Measurements from ENCODE around the gene C18orf63.

C18orf63 gene

DNA sequence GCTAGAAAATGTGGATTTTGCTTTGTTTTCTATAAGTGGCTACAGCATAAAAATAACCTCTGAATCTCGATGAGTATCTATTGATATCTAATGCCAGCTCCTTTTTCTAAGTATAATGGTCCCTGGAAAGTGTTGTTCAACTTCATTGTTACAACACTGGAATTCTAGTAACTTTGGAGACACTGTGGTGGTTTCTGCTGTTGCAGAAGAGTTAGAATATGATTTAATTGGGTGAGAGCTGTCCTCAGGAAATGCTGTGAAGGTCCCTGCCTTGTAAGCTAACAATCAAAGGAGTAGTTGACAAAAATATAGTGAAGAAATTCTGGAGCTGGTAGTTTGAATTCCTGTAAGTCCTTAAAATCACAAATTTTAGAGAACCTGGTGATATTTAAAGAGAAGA is 62.1 kb downstream of the C18orf63 start:
- no peak for DNase-seq (ENCODE audit: low spot score)

DNA sequence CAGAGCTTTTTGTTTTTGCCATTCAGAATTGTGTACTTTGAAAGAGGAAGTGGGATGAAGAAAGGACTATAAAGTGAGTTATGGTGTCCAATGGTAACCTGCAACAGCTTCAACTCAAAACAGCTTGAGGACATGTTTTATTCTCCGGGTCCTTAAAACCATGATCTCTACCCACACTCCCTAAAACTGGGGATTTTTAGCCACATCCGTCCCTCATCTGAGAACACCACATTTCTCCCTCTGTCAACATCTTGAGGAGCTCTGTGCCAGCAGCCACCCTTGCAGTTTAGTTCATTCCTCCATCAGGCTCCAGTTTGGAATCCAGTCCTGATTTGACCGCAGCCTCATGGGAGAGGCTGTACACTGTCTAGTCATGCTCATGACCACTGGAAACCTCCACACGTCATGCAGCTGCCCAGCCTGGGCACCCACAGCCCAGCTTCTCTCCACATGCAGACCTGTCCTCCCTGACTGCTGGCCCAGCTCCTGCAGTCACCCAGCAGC is 62.6 kb downstream of the C18orf63 start:
- DNase-seq (ENCODE audit: low spot score): no peak

DNA sequence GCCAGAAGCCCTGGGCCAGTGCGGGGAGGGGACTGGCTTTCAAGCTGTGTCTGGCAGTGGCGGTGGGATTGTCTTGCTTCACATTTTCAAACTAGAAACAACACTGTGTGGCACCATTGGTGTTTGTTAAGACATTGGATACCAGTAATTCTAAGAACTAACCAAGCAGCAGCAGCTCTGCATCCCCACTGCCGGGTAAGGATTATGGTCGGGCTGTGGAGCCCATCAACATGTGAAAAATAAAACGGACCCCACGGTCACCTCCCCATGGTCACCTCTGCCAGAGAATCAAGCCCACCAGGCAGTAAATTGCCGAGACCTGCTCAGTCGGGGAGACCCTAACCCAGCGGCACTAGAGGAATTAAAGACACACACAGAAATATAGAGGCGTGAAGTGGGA is 65.3 kb downstream of the C18orf63 start:
- DNase-seq (ENCODE audit: low spot score): no peak

DNA sequence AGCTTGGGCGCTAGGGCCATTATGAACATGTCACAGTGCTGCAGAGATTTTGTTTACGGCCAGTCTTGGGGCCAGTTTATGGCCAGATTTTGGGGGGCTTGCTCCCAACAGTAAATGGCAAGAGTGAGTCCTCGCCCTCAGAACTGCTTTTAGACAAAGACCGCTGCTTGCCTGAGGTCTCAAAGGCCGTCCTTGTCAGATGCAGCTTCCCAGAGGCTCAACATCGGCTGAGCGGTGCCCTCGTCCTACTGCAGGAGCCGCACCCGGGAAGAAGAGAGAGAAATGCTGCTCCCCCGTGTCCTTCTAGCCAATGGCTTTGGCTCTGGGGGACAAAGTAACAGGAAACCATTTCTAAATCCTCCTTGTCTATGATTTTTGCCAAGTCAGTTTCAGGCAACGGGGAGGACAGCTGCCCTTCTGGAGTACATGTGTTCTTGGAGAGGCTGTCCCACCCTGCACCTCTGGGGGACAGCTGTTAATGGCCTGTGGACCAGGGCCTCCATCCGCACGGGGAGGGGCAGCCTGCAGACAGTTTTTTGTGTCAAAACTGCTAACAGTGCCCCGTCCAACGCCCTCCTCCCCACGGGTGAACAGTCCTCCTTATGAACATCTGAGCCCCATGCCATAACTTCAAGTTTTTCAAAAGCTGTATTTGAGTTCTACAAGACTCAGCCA is 66.1 kb downstream of the C18orf63 start:
- no peak for DNase-seq (ENCODE audit: low spot score)

DNA sequence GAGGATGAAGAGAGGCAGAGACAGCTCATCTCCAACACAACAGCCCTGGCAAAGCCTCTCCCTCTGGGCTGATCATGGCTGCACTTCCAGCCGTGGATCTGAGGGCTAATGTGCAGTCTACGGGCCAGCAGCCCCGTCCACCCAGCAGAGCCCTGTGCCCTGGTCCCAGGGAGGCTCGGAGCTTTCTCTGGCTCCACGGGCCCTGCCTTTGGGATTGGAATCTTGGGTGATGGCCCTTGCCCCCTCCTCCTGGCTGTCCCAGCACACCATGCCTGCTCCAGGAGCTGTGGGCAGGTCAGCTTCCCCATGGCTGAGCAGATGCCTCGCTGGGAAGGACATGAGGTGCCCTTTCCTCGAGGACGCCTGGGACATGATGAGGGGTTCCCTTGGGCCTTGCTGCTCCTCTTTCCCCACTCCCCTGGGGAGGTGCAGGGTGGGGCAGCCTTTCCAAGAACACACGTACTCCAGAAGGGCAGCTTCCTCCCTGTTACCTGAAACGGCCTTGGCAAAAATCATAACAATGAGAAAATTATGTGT is 66.9 kb downstream of the C18orf63 start:
- DNase-seq (ENCODE audit: low spot score): no peak

DNA sequence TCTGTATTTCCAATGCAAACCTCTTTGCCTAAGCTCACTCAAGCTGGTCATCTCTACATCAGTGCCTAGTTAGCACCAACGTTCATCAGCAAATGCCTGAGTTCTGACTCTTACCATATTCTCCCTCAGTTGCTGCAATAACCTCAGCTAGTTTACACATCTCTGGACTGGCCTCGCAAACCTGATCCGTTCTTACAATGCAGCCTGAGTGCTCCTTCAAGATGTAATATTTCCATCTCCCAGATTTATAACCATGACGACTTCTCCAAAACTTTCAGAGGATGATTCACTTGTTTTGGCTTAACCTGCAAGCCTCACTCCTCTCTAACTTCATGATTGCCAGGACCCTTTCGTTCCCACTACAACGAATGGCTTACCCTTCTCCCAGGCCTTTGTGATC is 71.7 kb downstream of the C18orf63 start:
- DNase-seq (ENCODE audit: low spot score): no peak

DNA sequence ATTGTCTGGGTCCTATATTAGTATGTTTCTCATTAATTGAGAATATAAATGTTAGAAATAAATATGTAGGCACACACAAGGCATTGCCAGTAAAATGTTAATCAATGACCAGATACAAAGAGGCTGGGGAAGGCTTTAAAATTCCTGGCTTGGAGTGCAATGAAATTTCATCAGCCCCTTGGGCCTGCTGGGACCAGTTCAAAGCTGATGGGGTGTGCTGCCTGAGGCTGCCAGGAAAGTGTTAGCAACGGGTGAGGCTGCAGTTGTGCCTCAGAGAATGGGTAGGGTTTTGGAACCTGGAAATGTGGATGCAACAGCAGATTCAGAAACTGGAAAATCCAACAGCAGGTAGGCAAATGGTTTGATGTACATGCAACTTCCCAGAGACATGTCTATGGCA is 72.6 kb downstream of the C18orf63 start:
- DNase-seq (ENCODE audit: low spot score): no peak

DNA sequence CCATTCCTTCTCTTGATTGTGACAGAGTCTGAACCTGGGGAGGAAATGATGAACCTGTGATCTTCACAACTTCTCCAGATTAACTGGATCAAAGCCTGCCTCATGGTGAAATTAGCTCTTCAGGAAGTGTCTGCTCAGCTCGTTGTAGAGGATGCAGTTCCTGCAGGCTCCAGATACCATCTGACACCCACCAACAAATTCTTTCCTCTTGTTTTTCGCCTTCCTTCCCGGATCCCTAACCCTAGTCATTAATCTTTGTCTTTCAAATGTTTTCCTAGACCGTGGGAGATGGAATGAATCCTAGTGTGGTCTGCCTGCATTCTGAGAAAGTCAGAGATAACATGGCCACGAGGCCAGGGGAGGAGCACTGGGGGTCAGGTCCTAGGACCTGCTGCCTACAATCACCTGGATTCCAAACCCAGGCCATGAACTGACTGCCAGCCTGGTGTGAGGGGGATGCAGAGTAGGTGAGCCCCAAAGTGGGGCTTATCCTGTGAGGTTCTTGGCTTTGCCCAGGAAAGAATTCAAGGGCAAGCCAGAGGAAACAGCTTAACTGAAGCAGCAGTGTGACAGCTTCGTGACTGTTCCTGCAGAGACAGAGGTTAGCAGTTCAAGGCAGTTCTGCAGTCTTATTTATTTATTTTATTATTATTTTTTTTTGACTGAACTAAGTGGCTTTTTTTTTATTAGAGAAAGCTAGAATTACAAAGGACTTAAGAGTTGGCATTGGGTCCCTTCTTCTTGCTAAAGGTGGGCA is 73.7 kb downstream of the C18orf63 start:
- no peak for DNase-seq (ENCODE audit: low spot score)

DNA sequence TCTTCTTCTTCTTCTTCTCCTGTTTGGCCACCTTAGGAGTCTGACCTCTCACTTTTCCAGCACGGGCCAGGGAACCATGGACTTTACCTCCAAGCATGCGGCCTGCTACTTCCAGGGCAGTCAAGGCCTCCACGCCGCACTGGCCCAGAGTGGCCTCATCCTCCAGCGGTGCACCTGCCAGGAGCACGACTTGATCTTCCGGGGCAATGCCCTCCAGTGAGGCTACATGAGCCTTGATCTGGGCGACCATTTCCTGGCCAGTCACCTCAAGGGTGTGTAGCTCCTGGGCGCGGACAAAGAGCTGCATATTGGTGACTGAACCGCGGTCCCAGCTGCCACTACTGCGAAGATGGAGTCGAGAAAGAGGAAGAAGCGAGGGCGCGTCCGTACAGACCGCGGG is 74.4 kb downstream of the C18orf63 start:
- no peak for DNase-seq (ENCODE audit: low spot score)

DNA sequence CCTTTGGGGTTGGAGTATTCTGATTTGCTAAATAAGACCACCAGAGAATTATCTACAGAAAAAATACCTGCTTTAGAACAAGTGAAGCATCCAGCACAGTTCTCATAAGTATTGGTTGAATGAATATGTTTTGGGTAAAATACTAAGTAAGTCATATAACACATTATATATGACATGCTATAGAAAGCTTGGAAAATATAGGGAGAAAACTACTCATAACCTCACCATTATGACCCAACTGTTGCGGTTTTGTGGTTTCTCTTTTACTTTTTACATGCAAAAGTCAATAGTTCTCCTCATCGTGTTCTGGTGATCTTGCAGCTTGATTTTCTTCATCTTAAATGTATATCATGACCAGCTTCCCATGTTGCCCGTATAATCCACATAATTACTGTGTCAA is 75.3 kb downstream of the C18orf63 start:
- DNase-seq (ENCODE audit: low spot score): no peak

DNA sequence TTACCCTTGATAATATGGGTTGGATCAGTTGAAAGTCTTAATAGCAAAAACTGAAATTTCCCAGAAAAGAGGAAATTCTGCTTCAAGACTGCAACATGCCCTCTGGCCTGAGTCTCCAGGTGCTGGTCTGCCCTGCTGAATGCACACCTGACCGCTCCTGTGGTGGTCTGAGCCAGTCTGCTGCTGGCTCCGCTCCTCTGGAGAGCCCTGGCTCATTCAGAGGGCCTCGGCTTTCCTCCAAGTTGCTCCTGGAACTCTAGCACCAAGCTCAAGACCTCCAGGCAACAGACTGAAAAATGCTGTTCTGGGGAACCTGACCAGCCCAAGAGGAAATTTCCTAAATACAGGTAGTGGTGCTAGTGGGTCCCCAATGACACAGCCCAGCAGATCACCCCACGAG is 76.7 kb downstream of the C18orf63 start:
- DNase-seq (ENCODE audit: low spot score): no peak

DNA sequence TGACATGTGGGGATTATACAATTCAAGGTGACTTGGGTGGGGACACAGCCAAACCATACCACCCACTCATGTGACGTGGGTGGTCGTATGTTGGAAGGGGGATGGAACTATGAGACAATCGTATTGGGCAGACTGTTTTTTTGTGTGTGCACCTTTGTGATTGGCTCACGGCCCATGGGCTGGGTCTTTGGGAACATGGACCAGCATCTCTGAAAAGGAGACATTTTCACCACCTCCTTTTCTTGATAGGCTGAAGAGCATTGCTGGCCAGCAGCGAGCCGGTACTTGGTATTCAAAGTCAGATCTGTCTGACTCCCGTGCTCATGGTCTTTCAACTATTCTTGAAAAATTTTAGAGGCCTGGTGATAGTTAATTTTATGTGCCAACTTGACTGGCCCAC is 79.4 kb downstream of the C18orf63 start:
- DNase-seq (ENCODE audit: low spot score): no peak

DNA sequence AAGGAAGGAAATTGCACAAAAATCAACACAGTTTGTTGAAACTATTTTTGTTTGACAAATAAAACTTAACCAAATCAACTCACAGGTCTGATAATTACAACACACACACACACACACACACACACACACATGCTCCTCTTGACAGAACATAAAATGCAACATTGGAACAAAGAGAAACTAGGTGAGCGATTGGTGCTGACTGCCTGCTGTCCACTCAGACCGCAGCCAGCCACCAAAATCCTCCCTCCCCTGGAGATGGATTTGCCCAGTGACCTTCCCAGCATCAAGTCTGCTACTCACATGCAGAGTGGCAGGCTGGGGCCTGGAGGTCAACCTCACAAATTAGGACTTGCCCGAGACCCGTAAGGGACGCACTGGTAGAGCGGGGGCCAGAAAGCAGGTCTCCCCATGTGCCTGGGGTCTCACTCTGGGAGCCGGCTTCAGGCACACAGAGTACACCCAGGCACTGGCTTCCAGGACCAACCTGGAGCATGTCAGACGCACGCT is 80.1 kb downstream of the C18orf63 start:
- DNase-seq (ENCODE audit: low spot score): no peak

DNA sequence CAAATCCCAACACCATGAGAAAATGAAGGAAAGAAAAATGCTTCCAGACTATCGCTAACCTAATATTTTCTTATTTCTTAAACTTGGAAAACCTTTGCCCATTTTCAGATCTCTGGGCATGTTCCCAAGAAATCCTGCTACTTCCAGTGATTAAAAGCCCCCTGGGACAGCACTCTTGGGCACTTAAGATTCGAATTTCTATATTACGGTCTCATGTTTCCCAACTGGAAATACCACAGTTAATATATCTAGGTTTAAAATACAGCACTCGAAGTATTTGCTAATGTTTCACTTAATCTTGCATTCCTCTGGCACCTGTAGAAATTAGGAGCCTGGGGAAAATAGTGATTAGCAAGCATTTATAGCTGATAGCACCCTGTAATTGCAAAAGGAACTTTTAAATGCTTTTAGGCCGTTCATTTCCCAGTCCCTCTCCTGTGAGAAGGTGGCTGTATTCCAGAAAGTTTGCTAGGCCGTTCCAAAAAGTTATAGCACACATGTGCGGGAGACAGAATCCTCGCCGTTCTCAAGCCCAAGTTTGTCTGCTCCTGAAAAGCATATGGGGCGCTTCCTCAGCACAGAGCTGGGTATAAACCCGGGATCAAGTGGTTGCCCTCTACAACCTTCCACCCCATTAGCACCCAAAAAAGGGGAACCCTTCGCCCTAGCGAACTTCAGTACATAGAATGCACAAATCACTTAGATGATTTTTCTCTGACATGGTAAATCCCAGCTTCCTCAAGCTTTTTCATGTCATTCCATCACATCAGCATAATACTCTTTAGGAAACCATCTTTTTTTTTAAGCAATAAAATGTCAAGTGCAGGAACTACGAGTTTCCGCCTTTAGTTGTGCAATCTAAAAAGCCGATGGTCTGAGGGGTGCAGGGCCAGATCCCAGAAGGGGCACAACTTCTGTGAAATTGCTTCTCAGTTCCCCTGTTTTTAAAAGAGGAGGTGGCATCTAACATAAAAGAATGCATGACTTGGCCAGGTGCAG is 80.8 kb downstream of the C18orf63 start:
- DNase-seq (ENCODE audit: low spot score): no peak

DNA sequence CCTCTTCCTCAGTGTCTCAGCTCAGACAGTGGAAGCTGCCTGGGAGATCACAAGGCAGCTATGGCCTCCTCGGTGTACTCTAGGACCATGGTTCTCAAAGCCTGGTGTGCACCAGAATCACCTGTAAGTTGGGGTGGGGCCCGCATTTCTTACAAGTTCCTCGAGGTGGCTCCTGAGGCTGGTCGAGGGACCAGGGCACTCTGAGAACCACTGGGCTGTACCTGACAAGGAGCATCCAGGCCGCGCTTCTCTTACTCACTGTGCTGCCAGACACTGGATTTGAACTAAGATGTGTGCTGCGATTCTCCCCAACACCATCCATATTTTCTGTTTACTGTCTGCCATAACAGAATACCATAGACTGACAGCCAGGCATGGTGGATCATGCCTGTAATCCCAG is 81.9 kb downstream of the C18orf63 start:
- no peak for DNase-seq (ENCODE audit: low spot score)

DNA sequence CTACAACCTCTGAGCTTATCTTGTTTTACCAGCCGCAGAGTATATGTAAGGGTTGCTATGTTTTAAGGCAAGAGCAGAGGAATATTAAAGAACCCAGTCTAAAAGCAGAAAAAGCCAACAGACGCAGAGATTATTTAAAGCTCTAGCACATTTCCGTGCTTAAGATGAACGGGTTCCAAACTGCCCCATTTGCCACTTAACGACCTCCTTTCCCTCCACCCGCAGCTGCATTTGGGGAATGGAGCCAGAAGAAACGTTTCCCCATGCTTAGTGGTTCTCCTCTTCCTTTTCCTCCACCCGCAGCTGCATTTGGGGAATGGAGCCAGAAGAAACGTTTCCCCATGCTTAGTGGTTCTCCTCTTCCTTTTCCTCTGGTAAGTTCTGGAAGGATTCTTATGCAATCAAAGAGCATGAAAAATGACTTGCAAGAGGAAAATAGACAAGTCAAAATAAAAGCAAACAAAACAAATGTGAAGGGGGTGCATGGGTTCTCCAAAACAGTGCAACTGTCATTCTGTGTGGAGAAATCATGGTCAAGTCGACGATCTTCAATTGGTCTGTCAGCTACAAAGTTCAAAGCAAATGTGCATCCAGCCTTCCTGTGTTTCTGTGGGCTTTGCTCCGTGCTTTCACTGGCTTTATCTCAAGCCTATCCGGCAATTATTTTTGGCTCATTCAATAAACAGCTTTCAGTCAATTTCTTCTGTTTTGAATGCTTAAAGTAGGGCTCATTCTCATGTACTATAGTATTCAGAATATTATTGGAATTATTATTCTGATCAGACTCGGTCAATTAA is 83.7 kb downstream of the C18orf63 start:
- DNase-seq (ENCODE audit: low spot score): no peak

DNA sequence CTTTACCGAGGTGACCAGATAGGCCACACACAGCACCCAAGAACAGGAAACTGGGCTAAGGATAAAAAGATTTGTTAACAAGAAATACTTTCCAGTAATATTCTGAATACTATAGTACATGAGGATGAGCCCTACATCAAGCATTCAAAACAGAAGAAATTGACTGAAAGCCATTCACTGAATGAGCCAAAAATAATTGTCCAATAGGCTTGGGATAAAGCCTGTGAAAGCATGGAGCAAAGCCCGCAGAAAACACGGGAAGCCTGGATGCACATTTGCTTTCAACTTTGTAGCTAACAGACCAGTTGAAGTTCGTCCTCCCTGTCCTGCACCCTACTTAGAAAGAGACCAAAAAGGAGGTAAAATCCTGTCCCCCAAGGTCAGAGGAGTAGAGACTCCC is 85.2 kb downstream of the C18orf63 start:
- no peak for DNase-seq (ENCODE audit: low spot score)

DNA sequence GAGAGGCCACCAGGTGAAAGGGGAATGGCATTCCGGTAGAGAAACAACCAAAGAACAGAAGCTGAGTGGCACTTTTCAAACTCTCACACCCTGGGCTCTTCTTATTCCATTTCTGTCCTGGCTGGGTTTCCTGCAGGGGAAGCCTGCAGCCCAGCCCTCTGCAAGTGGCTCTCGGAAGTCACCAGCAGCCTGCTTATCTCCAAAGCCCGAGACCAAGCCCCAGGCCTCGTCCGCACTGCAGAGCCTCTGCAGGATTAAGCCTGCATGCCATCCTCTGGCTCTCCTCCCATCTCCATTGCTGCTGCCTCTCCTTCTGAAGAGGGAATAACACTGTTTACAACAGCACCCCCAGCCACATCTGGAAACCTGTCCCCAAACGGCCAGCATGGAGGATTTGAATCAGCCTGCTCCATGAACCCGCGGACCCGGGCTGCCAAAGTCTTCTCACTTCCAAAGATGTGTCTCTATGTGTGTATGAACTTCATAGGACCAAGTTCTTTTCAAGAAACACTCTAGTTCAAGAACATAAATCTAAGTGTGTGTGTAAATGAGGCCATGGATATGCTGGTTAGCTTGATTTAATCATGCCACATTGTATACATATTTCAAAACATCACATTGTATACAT is 87.3 kb downstream of the C18orf63 start:
- no peak for DNase-seq (ENCODE audit: low spot score)

DNA sequence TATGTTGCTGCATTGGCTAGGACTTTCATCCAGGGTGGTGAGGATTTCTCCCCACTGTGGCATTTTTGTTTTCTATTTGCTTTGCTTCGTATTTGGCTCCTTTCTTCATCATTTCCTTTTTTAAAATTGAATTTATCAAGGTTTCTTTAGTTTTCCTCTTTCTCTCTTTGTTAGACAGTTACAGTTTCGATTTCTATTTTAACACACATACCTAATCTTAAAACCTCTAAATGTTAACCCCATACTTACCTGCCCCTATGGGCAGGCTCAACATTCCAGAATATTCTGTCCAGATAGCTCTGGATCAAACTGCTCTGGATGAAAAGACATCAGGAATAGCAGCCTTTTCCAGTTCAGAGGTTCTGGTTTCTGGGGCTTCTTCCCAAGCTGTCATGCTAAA is 92.2 kb downstream of the C18orf63 start:
- no peak for DNase-seq (ENCODE audit: low spot score)
